Vagina (tissue), 2 donors: ENCODE results near the gene SIRT3.

ENCODE experiments used
- CTCF ChIP-seq, 3 experiments: fragments of 450-650 bp in 2 of 3; fragments of 200-600 bp in 1 of 3; sonication (generic) in 1 of 3; IDR thresholded peaks; one replicate each; pipeline ENCODE4 v1.5.1; 2017 to 2019; ENCODE audit warnings: antibody characterized with exemption in 3 of 3, mild to moderate bottlenecking in 2 of 3, moderate library complexity in 2 of 3
- POLR2A ChIP-seq, 2 donors: fragments of 450-650 bp; IDR thresholded peaks; one replicate each; pipeline ENCODE4 v1.6.1; 2017; ENCODE audit warnings: antibody characterized with exemption in 2 of 2, mild to moderate bottlenecking in 2 of 2, moderate library complexity in 2 of 2
- POLR2AphosphoS5 ChIP-seq, 2 donors: sonication (generic); formaldehyde crosslinking; IDR thresholded peaks; one replicate each; pipeline ENCODE4 v1.9.0; 2017; ENCODE audit warnings: antibody characterized with exemption in 2 of 2, mild to moderate bottlenecking in 2 of 2, low read depth in 1 of 2; ENCODE audit not compliant: insufficient read depth in 1 of 2

DNA sequence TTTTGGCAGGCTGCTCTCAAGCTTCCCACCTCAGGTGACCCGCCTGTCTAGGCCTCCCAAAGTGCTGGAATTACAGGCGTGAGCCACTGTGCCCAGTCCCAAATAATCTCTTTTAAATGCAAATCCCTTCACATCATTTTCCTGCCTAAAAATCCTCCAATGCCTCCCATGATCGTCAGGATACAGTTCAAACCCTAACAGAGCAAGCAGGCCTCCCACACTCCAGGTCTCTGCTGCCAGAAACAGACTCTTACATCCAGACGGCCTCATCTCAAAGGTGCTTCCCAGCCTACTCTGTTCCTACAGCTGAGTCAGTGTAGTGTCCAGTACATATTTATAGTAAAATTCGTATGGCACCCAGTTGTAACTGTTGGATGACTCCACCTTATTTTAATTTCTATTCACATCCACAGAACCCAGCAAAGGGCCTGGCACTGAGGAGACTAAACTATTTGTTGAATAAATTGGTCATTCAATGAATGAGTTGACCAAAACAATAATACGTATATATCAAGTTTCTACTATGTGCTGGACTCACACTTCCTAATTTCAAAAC, 8.2 kb downstream of the SIRT3 start:
- TF ChIP-seq POLR2AphosphoS5 (IDR thresholded peaks at IDR 0.05; ENCODE audit: insufficient read depth in 1 of 2, low read depth in 1 of 2): no peak
- TF ChIP-seq POLR2A (IDR thresholded peaks at IDR 0.05): no peak
- no peak for TF ChIP-seq CTCF (IDR thresholded peaks at IDR 0.05)
